Measurements from ENCODE around the gene NOC4L.
"Not testable (repeated sequence)": the region's sequence is repeated elsewhere in the genome, so short reads cannot be mapped to it uniquely, and the experiment has no call there.

The NOC4L gene
- total RNA-seq = 19.7 to 74.0 (median 19.7) reads per million in 3 experiments

- DNase-seq = peak; percentile 95
Measured at GRCh38 chr12:132144115-132144809, at the start of gene NOC4L, which contains the start of gene DDX51. TSS of gene NOC4L (plus strand) at chr12:132144457. CDS start at chr12:132144489, 32 bp downstream. TSS of gene DDX51 (minus strand) at chr12:132144319. CDS start at chr12:132144296, 23 bp downstream.

GRCh38 chr12:132095520-132096409 lies 48.5 kb upstream of the NOC4L start:
- no peak for DNase-seq

- DNase-seq = no peak
Measured at GRCh38 chr12:132099739-132100138, 44.5 kb upstream of the NOC4L start.

GRCh38 chr12:132100306-132101065 lies 43.8 kb upstream of the NOC4L start:
- DNase-seq = no peak

- DNase-seq = no peak
Measured at GRCh38 chr12:132102297-132102696, 42.0 kb upstream of the NOC4L start.

- not testable (repeated sequence) for DNase-seq
Measured at GRCh38 chr12:132103072-132103471, 41.2 kb upstream of the NOC4L start.

GRCh38 chr12:132103542-132104308 lies 40.5 kb upstream of the NOC4L start:
- DNase-seq = no peak

- DNase-seq = no peak
Measured at GRCh38 chr12:132105467-132105866, 38.8 kb upstream of the NOC4L start.

- DNase-seq = no peak
Measured at GRCh38 chr12:132106921-132107320, 37.3 kb upstream of the NOC4L start.

- no peak for DNase-seq
Measured at GRCh38 chr12:132108211-132108832, 35.9 kb upstream of the NOC4L start.

- no peak for DNase-seq
Measured at GRCh38 chr12:132109741-132110140, 34.5 kb upstream of the NOC4L start.

- DNase-seq = no peak
Measured at GRCh38 chr12:132110677-132111076, 33.6 kb upstream of the NOC4L start.

GRCh38 chr12:132111654-132112304 lies 32.5 kb upstream of the NOC4L start:
- no peak for DNase-seq

- no peak for DNase-seq
Measured at GRCh38 chr12:132114667-132115066, 29.6 kb upstream of the NOC4L start.

GRCh38 chr12:132115500-132115899 lies 28.8 kb upstream of the NOC4L start:
- no peak for DNase-seq

- no peak for DNase-seq
Measured at GRCh38 chr12:132116709-132117557, 27.3 kb upstream of the NOC4L start.

GRCh38 chr12:132117558-132117875 lies 26.7 kb upstream of the NOC4L start:
- DNase-seq = no peak

- DNase-seq = no peak
Measured at GRCh38 chr12:132118876-132119275, 25.4 kb upstream of the NOC4L start.

- no peak for DNase-seq
Measured at GRCh38 chr12:132121283-132121682, 23.0 kb upstream of the NOC4L start.

All from central memory CD4-positive, alpha-beta T cell (primary cell).